Neural cell (in vitro differentiated cells): Measurements from ENCODE around the gene NBR1. TPM values are rescaled to one million over a fixed set of nuclear protein-coding genes. Genes with fewer than 3 reads are reported as not detected.
"Not testable (repeated sequence)": the region's sequence is repeated elsewhere in the genome, so short reads cannot be mapped to it uniquely, and the experiment has no call there.

Source experiments
- H2AFZ ChIP-seq: fragments of 200-600, 300-800 bp; sonication (generic), shearing (Covaris generic); 2 replicates; pipeline ENCODE4 v1.6.0; 2014; ENCODE audit warnings: low read depth, mild to moderate bottlenecking, antibody characterized with exemption, low read length, moderate library complexity
- H3F3A ChIP-seq: fragments of 200-600 bp; shearing (Covaris generic); 2 replicates; pipeline ENCODE4 v1.6.1; 2016; ENCODE audit warnings: mild to moderate bottlenecking, moderate library complexity, mixed read lengths, antibody characterized with exemption, low read length; ENCODE audit not compliant: insufficient read depth, poor library complexity, severe bottlenecking
- H3K27ac ChIP-seq: fragments of 200-600, 300-800 bp; sonication (generic), shearing (Covaris generic); 2 replicates; pipeline ENCODE4 v1.5.1; 2014; ENCODE audit warnings: mild to moderate bottlenecking, low read length, moderate library complexity
- H3K27me3 ChIP-seq: fragments of 300-800, 200-600 bp; sonication (generic), shearing (Covaris generic); 2 replicates; pipeline ENCODE4 v1.6.0; 2014; ENCODE audit warnings: mild to moderate bottlenecking, low read depth, low read length, moderate library complexity; ENCODE audit not compliant: insufficient read depth
- H3K36me3 ChIP-seq: fragments of 300-800, 200-600 bp; sonication (generic), shearing (Covaris generic); 2 replicates; pipeline ENCODE4 v1.5.1; 2014; ENCODE audit warnings: mild to moderate bottlenecking, antibody characterized with exemption, low read length, moderate library complexity; ENCODE audit not compliant: insufficient read depth
- H3K4me2 ChIP-seq: fragments of 300-800, 200-600 bp; sonication (generic), shearing (Covaris generic); 2 replicates; pipeline ENCODE4 v1.6.0; 2014; ENCODE audit warnings: mild to moderate bottlenecking, low read length
- H3K4me3 ChIP-seq: fragments of 300-800, 200-600 bp; sonication (generic), shearing (Covaris generic); 2 replicates; pipeline ENCODE4 v1.5.1; 2014; ENCODE audit warnings: mild to moderate bottlenecking, low read length, moderate library complexity
- H3K79me2 ChIP-seq: fragments of 200-600 bp; shearing (Covaris generic); replicated peaks from 2 replicates; pipeline ENCODE4 v1.6.0; 2014; ENCODE audit warnings: mild to moderate bottlenecking, low read length, moderate library complexity; ENCODE audit not compliant: insufficient read depth
- H3K9ac ChIP-seq: fragments of 300-800, 200-600 bp; sonication (generic), shearing (Covaris generic); 2 replicates; pipeline ENCODE4 v1.6.1; 2016; ENCODE audit warnings: mild to moderate bottlenecking, low read length, mixed read lengths
- H3K9me2 ChIP-seq: fragments of 200-600 bp; shearing (Covaris generic); 2 replicates; pipeline ENCODE4 v1.6.1; 2016; ENCODE audit warnings: mild to moderate bottlenecking, low read length, mixed read lengths; ENCODE audit not compliant: insufficient read depth
- H3K9me3 ChIP-seq: fragments of 200-600, 300-800 bp; sonication (generic), shearing (Covaris generic); 2 replicates; pipeline ENCODE4 v1.6.1; 2016; ENCODE audit warnings: mild to moderate bottlenecking, mixed run types, low read length, moderate library complexity, mixed read lengths
- H4K20me1 ChIP-seq: fragments of 200-600 bp; shearing (Covaris generic); 2 replicates; pipeline ENCODE4 v1.6.1; 2016; ENCODE audit warnings: mild to moderate bottlenecking, mixed run types; ENCODE audit not compliant: insufficient read depth
- CTCF ChIP-seq: fragments of 450-650 bp; IDR thresholded peaks from 2 replicates; pipeline ENCODE4 v1.5.1; 2014; ENCODE audit warnings: antibody characterized with exemption, mild to moderate bottlenecking, moderate library complexity; ENCODE audit not compliant: poor library complexity, severe bottlenecking
- EP300 ChIP-seq: fragments of 450-650 bp; conservative IDR thresholded peaks from 2 replicates; pipeline ENCODE4 v1.6.1; 2014; ENCODE audit warnings: antibody characterized with exemption, mild to moderate bottlenecking, moderate library complexity; ENCODE audit not compliant: poor library complexity, severe bottlenecking
- EZH2 ChIP-seq: fragments of 200-600, 300-800 bp; shearing (Covaris generic), sonication (generic); IDR thresholded peaks from 2 replicates; pipeline ENCODE4 v1.6.1; 2014; ENCODE audit warnings: antibody characterized with exemption, low read length, borderline replicate concordance, mild to moderate bottlenecking; ENCODE audit not compliant: insufficient read depth, poor library complexity, severe bottlenecking
- MXI1 ChIP-seq: fragments of 450-650 bp; conservative IDR thresholded peaks from 2 replicates; pipeline ENCODE4 v1.6.1; 2014; ENCODE audit warnings: antibody characterized with exemption, mild to moderate bottlenecking; ENCODE audit not compliant: poor library complexity, severe bottlenecking
- POLR2AphosphoS5 ChIP-seq: IDR thresholded peaks from 2 replicates; pipeline ENCODE4 v1.6.1; 2012
- RAD21 ChIP-seq: fragments of 450-650 bp; conservative IDR thresholded peaks from 2 replicates; pipeline ENCODE4 v1.6.1; 2014; ENCODE audit warnings: antibody characterized with exemption, mild to moderate bottlenecking, moderate library complexity
- REST ChIP-seq: IDR thresholded peaks from 2 replicates; pipeline ENCODE4 v1.6.1; 2012; ENCODE audit warnings: borderline replicate concordance
- SMC3 ChIP-seq: fragments of 450-650 bp; conservative IDR thresholded peaks from 2 replicates; pipeline ENCODE4 v1.6.1; 2014; ENCODE audit warnings: antibody characterized with exemption, mild to moderate bottlenecking, moderate library complexity; ENCODE audit not compliant: poor library complexity
- TAF1 ChIP-seq: IDR thresholded peaks from 2 replicates; pipeline ENCODE4 v1.6.1; 2012; ENCODE audit warnings: low read depth
- polyA plus RNA-seq: library from polyadenylated mRNA; depleted of rRNA; stranded (reverse); fragments of >200 nt; gene quantifications from 2 replicates; pipeline ENCODE4 v1.2.3, GENCODE V29; 2014

Gene NBR1
- polyA plus RNA-seq, 1 donor from 2014 or later, result 62.4 TPM

GRCh38 chr17:43132117-43132516 lies 38.9 kb upstream of the NBR1 start:
- H3F3A ChIP-seq, result no peaks in the 10 kb centered on the region
- H3K9me2 ChIP-seq, result no peaks in the 10 kb centered on the region
- no peak overlapping the region for H3K9ac ChIP-seq
- H3K36me3 ChIP-seq, result no peaks in the 10 kb centered on the region
- no peaks in the 10 kb centered on the region for H4K20me1 ChIP-seq
- no peak overlapping the region for H2AFZ ChIP-seq
- H3K79me2 ChIP-seq, result no peaks in the 10 kb centered on the region
- H3K27ac ChIP-seq, result no peak overlapping the region
- TF ChIP-seq CTCF, result no peak
- TF ChIP-seq MXI1, result no peak
- no peak overlapping the region for H3K4me3 ChIP-seq
- no peak overlapping the region for H3K4me2 ChIP-seq
- H3K27me3 ChIP-seq, result no peaks in the 10 kb centered on the region
- no peaks in the 10 kb centered on the region for H3K9me3 ChIP-seq

- H3K9me3 ChIP-seq, result not testable (repeated sequence)
These were observed 37.6 kb upstream of the NBR1 start for GRCh38 chr17:43133439-43133838.

GRCh38 chr17:43134774-43135453 lies 36.1 kb upstream of the NBR1 start:
- Histone ChIP-seq H3K36me3 (no peaks in the 10 kb centered on the region), H2AFZ (no peak overlapping the region), H3K27ac (no peak overlapping the region), H3K9me2 (no peaks in the 10 kb centered on the region), H4K20me1 (no peaks in the 10 kb centered on the region), H3K9ac (no peak overlapping the region), H3K4me2 (no peak overlapping the region), H3K4me3 (no peak overlapping the region), H3K27me3 (no peaks in the 10 kb centered on the region), H3K79me2 (no peaks in the 10 kb centered on the region), H3K9me3 (no peaks in the 10 kb centered on the region), H3F3A (no peaks in the 10 kb centered on the region)
- no peak for TF ChIP-seq SMC3
- TF ChIP-seq EP300, result no peak
- no peak for TF ChIP-seq POLR2AphosphoS5
- no peak for TF ChIP-seq CTCF
- TF ChIP-seq EZH2, result no peak
- TF ChIP-seq TAF1, result no peak
- no peak for TF ChIP-seq MXI1
- TF ChIP-seq REST, result no peak
- no peak for TF ChIP-seq RAD21

More at GRCh38 chr17:43133439-43133838, 37.6 kb upstream of the NBR1 start:
- not testable (repeated sequence) for H3K4me3 ChIP-seq, H3K9me2 ChIP-seq, H3K27ac ChIP-seq, H3K9ac ChIP-seq, H3K4me2 ChIP-seq, H2AFZ ChIP-seq, H3K79me2 ChIP-seq, H4K20me1 ChIP-seq, H3K36me3 ChIP-seq, H3F3A ChIP-seq, H3K27me3 ChIP-seq
